Activated CD4-positive, alpha-beta T cell treated with anti-CD3 and anti-CD28 coated beads for 36 hours (primary cell): Measurements from ENCODE around the gene CCDC33. TPM values are rescaled to one million over a fixed set of nuclear protein-coding genes. Genes with fewer than 3 reads are reported as not detected.

ENCODE experiments used
- ATAC-seq: fragments of 200-7000 bp; cut with Tn5 transposase; one replicate; pipeline ENCODE4 v1.10.0; 2021; ENCODE audit warnings: mild to moderate bottlenecking, moderate library complexity
- CTCF ChIA-PET: fragments of 350-600 bp; sonication (Branson Sonifier 250); formaldehyde crosslinking; loops from one replicate; lab custom pipeline; 2021; ENCODE audit warnings: antibody characterized with exemption; lab: Charles Lee
- POLR2A ChIA-PET: fragments of 350-600 bp; sonication (Branson Sonifier 250); formaldehyde crosslinking; loops from one replicate; lab custom pipeline; 2021; ENCODE audit warnings: antibody characterized with exemption, inconsistent platforms; lab: Charles Lee
- DNase-seq: peaks from one replicate; pipeline ENCODE4 v3.0.0-alpha.2; 2020
- H3K27ac Mint-ChIP-seq: one replicate; pipeline ENCODE4 v1.8.0; 2021; ENCODE audit warnings: mixed read lengths
- H3K27me3 Mint-ChIP-seq: one replicate; pipeline ENCODE4 v1.8.0; 2021; ENCODE audit warnings: mixed read lengths
- H3K36me3 Mint-ChIP-seq: one replicate; pipeline ENCODE4 v1.8.0; 2021; ENCODE audit warnings: low read depth, mixed read lengths
- H3K4me1 Mint-ChIP-seq: one replicate; pipeline ENCODE4 v1.8.0; 2021; ENCODE audit warnings: mixed read lengths
- H3K4me3 Mint-ChIP-seq: one replicate; pipeline ENCODE4 v1.8.0; 2021; ENCODE audit warnings: mild to moderate bottlenecking, moderate library complexity, mixed read lengths
- H3K9me3 Mint-ChIP-seq: one replicate; pipeline ENCODE4 v1.8.0; 2021; ENCODE audit warnings: low read depth, mixed read lengths
- intact Hi-C, 2 experiments: fragments of 100-400 bp; cut with DNase I in 1 of 2; cut with micrococcal nuclease in 1 of 2; formaldehyde crosslinking; loops; one replicate each; pipeline versions ENCODE4 v1.14.2 to v1.15.1; 2022 to 2024; cut with DNase I, micrococcal nuclease
- total RNA-seq, 2 experiments: library from RNA; stranded (reverse); gene quantifications; one replicate each; pipeline ENCODE4 v1.2.3, GENCODE V29; 2021

The CCDC33 gene
- total RNA-seq, 2 experiments from 2014 or later = not detected

GRCh38 chr15:74276560-74276959 lies 40.4 kb downstream of the CCDC33 start:
- ChIA-PET CTCF (no interaction called here), POLR2A (no interaction called here)
- Mint-ChIP-seq H3K4me3 (no peak overlapping the region), H3K36me3 (no peaks in the 10 kb centered on the region), H3K9me3 (no peaks in the 10 kb centered on the region), H3K27ac (no peak overlapping the region), H3K27me3 (peaks cover 14% of the 10 kb centered on the region), H3K4me1 (no peaks in the 10 kb centered on the region)
- DNase-seq = no peak
- ATAC-seq = no peak
- intact Hi-C loops = no loop called here

GRCh38 chr15:74277242-74277810 lies 41.2 kb downstream of the CCDC33 start:
- no peak for ATAC-seq
- no peak for DNase-seq
- Mint-ChIP-seq H3K27me3 (peaks cover 15% of the 10 kb centered on the region), H3K27ac (no peak overlapping the region), H3K9me3 (no peaks in the 10 kb centered on the region), H3K4me3 (no peak overlapping the region), H3K4me1 (no peaks in the 10 kb centered on the region), H3K36me3 (no peaks in the 10 kb centered on the region)
- CTCF ChIA-PET = no interaction called here
- POLR2A ChIA-PET = no interaction called here
- intact Hi-C loops = no loop called here

GRCh38 chr15:74278207-74278606 lies 42.1 kb downstream of the CCDC33 start:
- no peaks in the 10 kb centered on the region for H3K9me3 Mint-ChIP-seq
- DNase-seq = no peak
- H3K27me3 Mint-ChIP-seq = peaks cover 13% of the 10 kb centered on the region
- no peak overlapping the region for H3K27ac Mint-ChIP-seq
- H3K4me1 Mint-ChIP-seq = no peaks in the 10 kb centered on the region
- H3K36me3 Mint-ChIP-seq = no peaks in the 10 kb centered on the region
- no peak for ATAC-seq
- ChIA-PET POLR2A (no interaction called here), CTCF (no interaction called here)
- no peak overlapping the region for H3K4me3 Mint-ChIP-seq
- intact Hi-C loops = no loop called here

GRCh38 chr15:74281147-74282133 lies 45.3 kb downstream of the CCDC33 start:
- Mint-ChIP-seq H3K27ac (no peak overlapping the region), H3K36me3 (no peaks in the 10 kb centered on the region), H3K9me3 (no peaks in the 10 kb centered on the region), H3K4me3 (no peak overlapping the region), H3K4me1 (no peaks in the 10 kb centered on the region), H3K27me3 (peaks cover 13% of the 10 kb centered on the region)
- ChIA-PET CTCF (interaction anchor here (1.2 kb wide), 1 partner anchor 182 kb away, joined by 5 read pairs; no protein-coding TSS in a partner anchor), POLR2A (no interaction called here)
- intact Hi-C loops = no loop called here
- no peak for ATAC-seq
- no peak for DNase-seq

GRCh38 chr15:74283368-74283767 lies 47.2 kb downstream of the CCDC33 start:
- ATAC-seq = no peak
- Mint-ChIP-seq H3K9me3 (no peaks in the 10 kb centered on the region), H3K4me3 (no peak overlapping the region), H3K27ac (no peak overlapping the region), H3K36me3 (no peaks in the 10 kb centered on the region), H3K27me3 (peaks cover 14% of the 10 kb centered on the region), H3K4me1 (no peaks in the 10 kb centered on the region)
- intact Hi-C loops = no loop called here
- CTCF ChIA-PET = interaction anchor here (0.6 kb wide), 1 partner anchor 37 kb away, joined by 3 read pairs; no protein-coding TSS in a partner anchor
- no peak for DNase-seq
- POLR2A ChIA-PET = no interaction called here

- DNase-seq = no peak
- peaks cover 24% of the 10 kb centered on the region for H3K27me3 Mint-ChIP-seq
- no peaks in the 10 kb centered on the region for H3K36me3 Mint-ChIP-seq
- H3K4me1 Mint-ChIP-seq = peaks cover 13% of the 10 kb centered on the region
- H3K9me3 Mint-ChIP-seq = no peaks in the 10 kb centered on the region
- ATAC-seq = no peak
- intact Hi-C loops = loop anchor here in 1 of 2 experiments (10.0 kb wide), 1 partner anchor 435 kb away; no protein-coding TSS in a partner anchor
- no peak overlapping the region for H3K27ac Mint-ChIP-seq
- H3K4me3 Mint-ChIP-seq = no peak overlapping the region
- ChIA-PET CTCF (interaction anchor here (1.3 to 1.7 kb wide), 2 partner anchors 8 to 10 kb away, joined by 3 read pairs; no protein-coding TSS in a partner anchor), POLR2A (interaction anchor here (0.7 kb wide), 1 partner anchor 38 kb away, joined by 3 read pairs; no protein-coding TSS in a partner anchor)
These were observed 53.5 kb downstream of the CCDC33 start for GRCh38 chr15:74289671-74290070.

GRCh38 chr15:74290645-74291044 lies 54.5 kb downstream of the CCDC33 start:
- H3K27me3 Mint-ChIP-seq = peaks cover 24% of the 10 kb centered on the region
- DNase-seq (no peak), ATAC-seq (peak; percentile 28)
- H3K36me3 Mint-ChIP-seq = no peaks in the 10 kb centered on the region
- intact Hi-C loops = loop anchor here in 1 of 2 experiments (1.0 to 10.0 kb wide), 2 partner anchors 25 to 436 kb away; no protein-coding TSS in a partner anchor
- no peak overlapping the region for H3K27ac Mint-ChIP-seq
- no peaks in the 10 kb centered on the region for H3K9me3 Mint-ChIP-seq
- H3K4me1 Mint-ChIP-seq = peaks cover 13% of the 10 kb centered on the region
- CTCF ChIA-PET = interaction anchor here (1.7 kb wide), 1 partner anchor 11 kb away, joined by 3 read pairs; no protein-coding TSS in a partner anchor
- POLR2A ChIA-PET = no interaction called here
- no peak overlapping the region for H3K4me3 Mint-ChIP-seq

GRCh38 chr15:74291101-74292071 lies 55.3 kb downstream of the CCDC33 start:
- H3K36me3 Mint-ChIP-seq = no peaks in the 10 kb centered on the region
- POLR2A ChIA-PET = no interaction called here

GRCh38 chr15:74293021-74293810 lies 57.1 kb downstream of the CCDC33 start:
- H3K4me3 Mint-ChIP-seq = no peak overlapping the region
- ATAC-seq = no peak
- no peaks in the 10 kb centered on the region for H3K36me3 Mint-ChIP-seq
- POLR2A ChIA-PET = no interaction called here
- peaks cover 18% of the 10 kb centered on the region for H3K27me3 Mint-ChIP-seq
- DNase-seq = no peak
- intact Hi-C loops = loop anchor here in 1 of 2 experiments (10.0 kb wide), 1 partner anchor 438 kb away; no protein-coding TSS in a partner anchor
- CTCF ChIA-PET = no interaction called here
- H3K27ac Mint-ChIP-seq = no peak overlapping the region
- peaks cover 13% of the 10 kb centered on the region for H3K4me1 Mint-ChIP-seq
- no peaks in the 10 kb centered on the region for H3K9me3 Mint-ChIP-seq

More at GRCh38 chr15:74291101-74292071, 55.3 kb downstream of the CCDC33 start:
- DNase-seq (peak; percentile 91), ATAC-seq (peak; percentile 92)
- H3K4me1 Mint-ChIP-seq = peaks cover 13% of the 10 kb centered on the region
- intact Hi-C loops = loop anchor here in 1 of 2 experiments (1.0 to 10.0 kb wide), 2 partner anchors 26 to 437 kb away; no protein-coding TSS in a partner anchor
- H3K9me3 Mint-ChIP-seq = no peaks in the 10 kb centered on the region
- CTCF ChIA-PET = interaction anchor here (0.6 to 1.7 kb wide), 2 partner anchors 12 to 19 kb away, joined by 3 read pairs; no protein-coding TSS in a partner anchor
- peak overlapping the region; percentile 69 for H3K27ac Mint-ChIP-seq
- H3K27me3 Mint-ChIP-seq = peaks cover 24% of the 10 kb centered on the region
- peak overlapping the region; percentile 26 for H3K4me3 Mint-ChIP-seq

GRCh38 chr15:74294010-74294409 lies 57.9 kb downstream of the CCDC33 start:
- peaks cover 13% of the 10 kb centered on the region for H3K4me1 Mint-ChIP-seq
- intact Hi-C loops = loop anchor here in 1 of 2 experiments (10.0 kb wide), 1 partner anchor 439 kb away; no protein-coding TSS in a partner anchor
- H3K36me3 Mint-ChIP-seq = no peaks in the 10 kb centered on the region
- ATAC-seq = no peak
- H3K27ac Mint-ChIP-seq = no peak overlapping the region
- peaks cover 18% of the 10 kb centered on the region for H3K27me3 Mint-ChIP-seq
- no peak overlapping the region for H3K4me3 Mint-ChIP-seq
- ChIA-PET POLR2A (no interaction called here), CTCF (no interaction called here)
- DNase-seq = no peak
- no peaks in the 10 kb centered on the region for H3K9me3 Mint-ChIP-seq
